CD4-positive, alpha-beta T cell treated with Interleukin-15 for 4 hours (primary cell): ENCODE results near the gene SYT1.
"Not testable (repeated sequence)": the region's sequence is repeated elsewhere in the genome, so short reads cannot be mapped to it uniquely, and the experiment has no call there.

ENCODE experiments used
- DNase-seq: peaks from one replicate; pipeline ENCODE4 v3.0.0-alpha.2; 2020; ENCODE audit warnings: low spot score

The SYT1 gene

DNA sequence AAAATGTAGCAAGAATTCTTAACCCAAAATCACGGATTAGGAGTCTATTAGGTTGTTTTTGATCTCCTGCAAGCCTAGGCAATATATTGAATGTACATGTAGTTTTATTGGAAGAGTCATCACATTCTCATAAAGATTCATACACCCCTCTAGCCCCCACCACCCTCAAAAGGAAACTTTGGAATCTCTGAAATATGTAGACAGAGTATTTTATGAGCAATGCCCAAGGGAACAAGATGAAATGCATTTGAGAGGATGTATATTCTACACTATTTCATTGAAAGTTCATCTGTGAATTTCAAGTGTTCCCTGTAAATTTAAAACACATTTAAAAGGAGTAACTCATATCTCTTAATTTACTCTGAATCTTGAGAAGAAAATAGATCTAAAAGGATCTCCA, 103.7 kb downstream of the SYT1 start:
- DNase-seq, result no peak

DNA sequence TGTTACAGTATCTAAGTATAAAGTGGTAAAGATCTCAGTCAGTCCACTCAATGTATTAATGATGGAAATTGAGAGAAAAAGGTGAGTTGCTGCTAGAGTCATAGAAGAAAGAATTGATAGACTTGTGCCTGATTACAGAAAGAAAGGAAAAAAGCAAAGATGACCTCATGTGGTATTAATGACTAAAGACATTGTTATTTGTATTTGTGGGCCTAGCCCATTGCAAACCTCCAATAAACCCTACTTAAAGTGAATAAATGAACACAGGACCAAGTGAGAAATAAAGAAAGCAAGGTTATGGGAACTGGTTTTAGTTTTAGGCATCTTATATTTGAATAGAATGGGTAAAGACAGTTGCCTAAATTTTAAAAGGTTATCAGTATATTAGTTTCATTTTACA, 105.5 kb downstream of the SYT1 start:
- no peak for DNase-seq

DNA sequence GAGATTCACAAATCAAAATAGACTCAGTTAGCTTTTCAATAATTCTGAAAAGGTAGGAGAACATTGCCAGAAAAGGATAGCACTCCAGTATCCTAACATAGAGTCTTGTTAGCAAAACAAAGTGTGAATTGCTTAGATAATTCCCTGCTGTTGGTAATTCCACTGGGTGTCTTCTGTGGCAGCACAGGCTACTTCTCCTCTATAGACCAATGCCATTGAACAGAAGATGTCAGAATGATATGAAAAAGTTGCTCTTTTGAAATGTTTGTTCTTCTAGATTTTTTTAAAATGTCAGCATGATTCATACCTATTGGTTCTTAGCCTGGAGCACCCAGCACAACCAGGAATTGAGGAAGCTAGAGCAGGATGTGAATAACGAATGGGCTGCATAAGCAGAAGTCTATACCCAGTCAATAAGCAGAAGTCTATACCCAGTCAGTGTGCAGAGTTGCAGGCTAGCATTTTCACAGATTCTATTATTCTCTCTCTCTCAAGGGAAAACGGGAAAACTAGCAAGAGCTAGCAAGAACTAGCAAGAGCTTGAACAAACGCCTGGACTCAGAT, 112.8 kb downstream of the SYT1 start:
- DNase-seq, result no peak

DNA sequence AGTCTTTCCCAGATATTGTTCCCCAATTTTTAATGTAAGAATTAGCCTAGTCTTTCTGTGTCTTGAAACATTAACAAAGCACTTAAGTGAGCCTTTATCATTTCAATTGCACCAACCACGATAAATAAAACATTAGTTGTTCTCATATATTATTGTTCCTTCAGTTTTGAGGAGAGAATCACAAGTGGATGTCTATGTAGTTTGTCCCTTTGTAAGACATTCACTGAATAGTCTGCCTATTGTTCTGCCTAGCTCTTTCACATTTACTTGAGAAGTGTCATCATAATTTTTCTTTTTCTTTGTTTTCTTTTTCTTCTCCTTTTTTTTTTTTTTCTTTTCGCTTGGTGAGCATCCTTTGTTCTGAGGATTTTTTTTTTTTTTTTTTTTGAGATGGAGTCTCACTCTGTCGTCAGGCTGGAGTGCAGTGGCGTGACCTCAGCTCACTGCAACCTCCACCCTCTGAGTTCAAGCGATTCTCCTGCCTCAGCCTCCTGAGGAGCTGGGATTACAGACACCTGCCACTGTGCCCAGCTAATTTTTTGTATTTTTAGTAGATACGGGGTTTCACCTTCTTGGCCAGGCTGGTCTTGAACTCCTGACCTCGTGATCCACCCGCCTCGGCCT, 129.7 kb downstream of the SYT1 start:
- no peak for DNase-seq

DNA sequence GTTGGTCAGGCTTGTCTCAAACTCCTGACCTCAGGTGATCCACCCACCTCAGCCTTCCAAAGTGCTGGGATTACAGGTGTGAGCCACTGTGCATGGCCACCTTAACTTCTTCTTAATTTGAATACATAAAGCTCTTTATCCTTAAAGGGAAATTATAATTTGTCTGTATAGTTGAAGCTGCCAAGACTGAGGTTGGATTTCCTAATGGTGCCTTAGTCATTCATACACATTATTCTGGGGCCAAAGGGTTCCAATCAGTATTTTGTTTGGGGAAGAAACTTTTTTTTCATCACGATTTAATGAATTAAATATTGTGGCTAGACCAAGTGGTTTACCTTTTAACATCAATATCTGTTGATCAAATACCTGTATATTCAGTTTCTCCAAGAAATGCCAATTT, 135.9 kb downstream of the SYT1 start:
- no peak for DNase-seq

DNA sequence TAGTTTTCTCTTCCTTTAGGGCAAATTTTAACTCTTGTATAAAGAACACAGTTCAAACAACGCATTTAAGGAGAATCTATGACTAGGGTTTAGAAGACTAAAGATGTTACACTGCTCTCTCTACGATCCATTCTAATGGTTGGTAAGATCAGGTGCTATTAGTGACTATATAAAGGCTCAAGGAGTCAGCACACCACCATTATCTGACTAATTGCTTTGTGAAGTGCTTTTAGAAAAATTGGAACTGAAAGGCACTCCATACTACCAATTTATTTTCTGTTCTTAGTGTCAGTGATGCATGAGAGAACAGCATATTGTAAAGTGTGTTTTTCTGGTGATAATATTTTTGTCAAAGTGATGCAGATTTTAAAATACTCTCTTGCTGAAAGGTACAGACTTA, 136.8 kb downstream of the SYT1 start:
- DNase-seq, result no peak

DNA sequence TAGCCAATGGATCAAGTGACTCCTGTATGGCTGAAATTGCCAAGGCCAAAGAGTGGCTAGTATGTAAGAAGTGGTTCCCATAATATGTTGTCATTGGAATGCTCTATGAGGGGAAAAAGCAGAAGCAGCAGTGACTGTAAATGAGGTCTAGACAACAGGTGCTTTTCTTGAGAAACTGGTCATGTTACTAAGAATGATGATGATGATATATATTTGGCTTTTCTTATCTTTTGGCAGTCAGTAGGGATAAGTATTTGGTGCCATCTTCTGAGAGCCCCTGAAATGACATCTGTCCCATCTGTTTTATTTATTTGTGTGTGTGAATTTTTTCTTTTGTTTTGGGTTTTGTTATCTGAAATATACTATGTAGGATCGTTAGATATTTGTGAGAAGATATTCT, 141.7 kb downstream of the SYT1 start:
- no peak for DNase-seq

DNA sequence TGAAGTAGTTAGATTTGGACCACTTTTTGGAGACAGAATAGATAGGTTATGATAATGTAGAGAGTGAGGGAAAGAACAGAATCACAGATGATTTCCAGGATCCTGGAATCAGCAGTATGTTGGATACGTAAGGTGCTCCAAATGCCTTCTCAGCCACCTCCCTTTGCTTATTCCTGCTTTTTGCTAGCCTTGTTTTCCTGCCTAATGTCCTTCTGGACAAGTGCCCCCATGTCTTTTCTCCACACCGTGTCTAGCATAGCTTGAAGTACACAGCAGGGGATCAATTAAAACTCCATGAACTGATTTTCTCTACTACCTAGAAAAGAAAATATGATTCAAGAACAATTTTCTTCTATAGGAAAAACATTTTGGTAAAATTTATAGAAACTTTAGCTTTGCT, 144.0 kb downstream of the SYT1 start:
- DNase-seq, result no peak

DNA sequence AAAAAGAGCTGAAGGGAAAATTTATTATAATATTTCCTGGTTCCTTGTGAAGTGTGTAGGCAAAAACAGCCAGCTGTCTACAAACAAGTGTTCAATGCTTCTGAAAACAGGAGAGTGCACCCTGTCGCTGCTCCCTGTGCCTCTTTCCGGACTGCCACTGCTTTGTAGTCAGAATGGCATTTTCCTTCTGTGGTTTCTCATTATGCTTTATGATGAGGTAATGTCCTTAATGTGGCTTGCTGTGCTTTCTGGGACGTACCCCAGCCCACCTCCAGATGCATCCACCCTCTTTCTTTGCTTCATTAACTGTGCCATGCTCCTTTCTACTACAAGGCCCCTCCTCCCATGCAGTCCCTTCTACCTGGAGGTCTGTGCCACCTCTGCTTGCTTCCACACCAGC, 148.1 kb downstream of the SYT1 start:
- DNase-seq, result no peak

DNA sequence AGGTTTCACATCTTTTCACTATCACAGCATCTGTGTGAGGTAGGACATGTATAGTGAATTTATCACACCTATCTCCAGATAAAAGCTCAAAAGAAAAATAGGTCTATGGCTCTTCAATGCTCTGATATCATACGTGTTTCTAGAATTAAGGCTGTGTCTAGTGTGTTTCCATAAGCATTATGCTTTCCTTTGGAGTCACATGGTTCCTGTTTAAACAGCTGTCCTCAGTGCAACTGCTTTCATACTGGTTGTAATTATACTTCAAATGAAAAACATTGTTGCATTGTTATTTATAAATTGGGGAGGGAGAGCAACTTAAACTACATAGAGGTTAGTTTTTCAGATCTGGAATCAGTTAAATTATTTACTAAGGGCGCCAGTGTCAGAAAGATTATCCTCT, 151.6 kb downstream of the SYT1 start:
- DNase-seq, result no peak

DNA sequence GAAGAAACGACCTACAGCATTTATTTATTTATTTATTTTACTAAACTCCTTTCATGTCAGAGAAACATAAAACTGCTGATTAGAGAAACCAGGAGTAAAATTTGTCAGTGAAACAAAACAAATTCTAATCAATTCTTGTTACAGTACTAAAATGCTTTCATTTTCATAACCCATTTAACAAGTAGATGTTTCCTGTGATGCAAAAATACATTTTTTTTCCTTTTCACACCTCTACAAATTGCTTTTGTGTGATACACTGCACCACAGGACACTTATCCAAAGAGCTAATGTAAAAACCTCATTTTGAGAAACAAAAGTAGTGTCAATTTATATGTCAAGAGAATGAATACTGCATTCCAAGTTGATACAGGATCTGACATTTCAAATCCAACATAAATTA, 155.1 kb downstream of the SYT1 start:
- DNase-seq, result no peak

DNA sequence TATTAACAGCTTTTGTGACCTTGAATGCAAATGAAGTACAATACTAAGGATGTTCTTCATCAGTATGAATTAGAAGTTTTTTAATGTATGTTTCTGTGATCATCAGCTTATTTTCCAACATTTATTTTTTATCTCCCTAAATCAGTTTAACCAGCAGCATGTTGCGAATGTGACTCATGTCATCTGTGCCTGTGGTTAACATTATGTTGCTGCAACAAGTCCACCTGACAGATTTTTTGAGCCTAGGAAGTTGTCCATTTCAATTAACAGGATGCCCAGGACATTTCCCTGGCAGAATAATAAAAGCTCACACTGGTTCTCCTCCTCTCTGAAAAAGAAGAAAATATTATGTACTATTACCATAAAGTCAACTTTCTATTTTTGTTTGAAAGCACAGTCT, 155.5 kb downstream of the SYT1 start:
- DNase-seq, result no peak

DNA sequence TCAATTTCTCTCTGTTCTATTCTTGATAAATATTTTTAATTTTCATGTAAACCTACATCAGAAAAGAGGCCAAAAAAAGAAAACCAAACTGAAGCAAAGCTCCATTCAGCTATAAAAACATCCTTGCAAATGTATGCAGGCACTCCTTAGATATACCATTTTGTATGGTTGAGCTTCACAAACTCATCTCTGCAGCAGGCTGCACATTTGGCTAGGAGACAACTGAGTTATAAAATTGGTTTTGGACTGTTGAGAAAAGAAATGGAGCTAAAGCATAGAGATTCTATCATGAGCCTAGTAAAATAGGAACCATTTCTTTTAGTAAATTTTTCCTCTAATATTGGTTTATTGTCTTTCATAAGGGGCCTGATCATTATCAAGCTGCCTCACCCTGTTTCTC, 156.4 kb downstream of the SYT1 start:
- no peak for DNase-seq

DNA sequence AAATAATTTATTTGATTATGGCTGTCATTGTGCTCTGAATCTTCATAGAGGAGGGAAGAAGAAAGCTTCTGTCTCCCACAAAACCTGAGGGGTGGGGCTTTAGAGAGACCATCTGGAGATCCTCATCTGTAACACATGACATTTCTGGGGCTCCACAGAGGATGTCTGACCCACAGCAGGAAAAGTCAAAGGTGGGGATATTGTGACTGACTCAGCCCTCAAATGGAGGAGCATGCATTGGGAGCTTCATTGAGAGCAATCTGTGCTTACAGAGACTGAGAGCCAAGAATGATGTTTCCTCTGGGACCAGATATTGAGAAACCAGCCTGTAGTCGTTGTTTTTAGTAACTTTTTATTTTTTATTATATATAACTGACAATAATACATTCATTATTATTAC, 158.7 kb downstream of the SYT1 start:
- DNase-seq, result no peak

DNA sequence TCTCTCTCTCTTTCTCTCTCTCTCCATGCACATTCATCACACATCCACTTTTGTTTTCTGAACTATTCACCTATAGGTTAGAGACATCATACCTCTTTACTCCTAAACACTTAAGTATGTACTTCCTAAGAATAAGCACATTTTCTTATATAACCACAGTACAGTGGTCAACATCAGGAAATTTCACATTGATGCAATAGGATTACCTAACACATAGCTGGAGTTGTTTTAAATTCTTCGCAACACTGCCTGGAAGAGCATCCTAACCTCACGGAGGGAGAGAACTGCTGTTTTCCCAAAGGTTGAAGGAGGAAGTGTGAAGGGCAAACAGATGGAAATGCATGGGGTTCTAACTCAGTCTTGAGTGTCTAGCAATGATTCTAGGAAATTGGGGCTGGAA, 159.2 kb downstream of the SYT1 start:
- no peak for DNase-seq

DNA sequence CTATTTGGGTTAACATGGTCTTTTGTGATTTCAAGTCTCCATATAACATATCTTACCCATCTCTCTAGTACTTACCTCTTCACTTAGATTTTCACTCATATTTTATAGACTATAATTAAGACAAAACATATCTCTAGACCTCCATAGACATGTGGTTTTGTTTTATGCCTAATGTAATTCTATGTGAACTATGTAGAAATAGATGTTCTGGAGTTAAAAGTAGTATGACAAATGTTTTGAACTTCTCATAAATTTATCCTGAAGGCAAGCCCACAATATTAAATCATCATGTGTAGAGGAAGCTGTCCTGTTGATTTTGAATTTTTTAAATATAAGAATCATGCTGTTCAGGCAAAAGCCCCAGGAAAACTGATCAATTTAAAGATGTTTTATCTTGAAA, 169.2 kb downstream of the SYT1 start:
- no peak for DNase-seq

DNA sequence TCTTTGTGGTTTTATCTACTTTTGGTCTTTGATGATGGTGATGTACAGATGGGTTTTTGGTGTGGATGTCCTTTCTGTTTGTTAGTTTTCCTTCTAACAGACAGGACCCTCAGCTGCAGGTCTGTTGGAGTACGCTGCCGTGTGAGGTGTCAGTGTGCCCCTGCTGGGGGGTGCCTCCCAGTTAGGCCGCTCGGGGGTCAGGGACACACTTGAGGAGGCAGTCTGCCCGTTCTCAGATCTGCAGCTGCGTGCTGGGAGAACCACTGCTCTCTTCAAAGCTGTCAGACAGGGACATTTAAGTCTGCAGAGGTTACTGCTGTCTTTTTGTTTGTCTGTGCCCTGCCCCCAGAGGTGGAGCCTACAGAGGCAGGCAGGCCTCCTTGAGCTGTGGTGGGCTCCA, 180.2 kb downstream of the SYT1 start:
- not testable (repeated sequence) for DNase-seq

DNA sequence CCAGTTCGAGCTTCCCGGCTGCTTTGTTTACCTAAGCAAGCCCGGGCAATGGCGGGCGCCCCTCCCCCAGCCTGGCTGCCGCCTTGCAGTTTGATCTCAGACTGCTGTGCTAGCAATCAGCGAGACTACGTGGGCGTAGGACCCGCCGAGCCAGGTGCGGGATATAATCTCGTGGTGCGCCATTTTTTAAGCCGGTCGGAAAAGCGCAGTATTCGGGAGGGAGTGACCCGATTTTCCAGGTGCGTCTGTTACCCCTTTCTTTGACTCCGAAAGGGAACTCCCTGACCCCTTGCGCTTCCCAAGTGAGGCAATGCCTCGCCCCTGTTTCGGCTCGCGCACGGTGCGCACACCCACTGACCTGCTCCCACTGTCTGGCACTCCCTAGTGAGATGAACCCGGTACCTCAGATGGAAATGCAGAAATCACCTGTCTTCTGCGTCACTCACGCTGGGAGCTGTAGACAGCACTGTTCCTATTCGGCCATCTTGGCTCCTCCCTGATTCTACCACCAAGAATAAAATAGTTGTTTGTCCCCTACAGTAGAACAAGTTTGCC, 180.7 kb downstream of the SYT1 start:
- not testable (repeated sequence) for DNase-seq

DNA sequence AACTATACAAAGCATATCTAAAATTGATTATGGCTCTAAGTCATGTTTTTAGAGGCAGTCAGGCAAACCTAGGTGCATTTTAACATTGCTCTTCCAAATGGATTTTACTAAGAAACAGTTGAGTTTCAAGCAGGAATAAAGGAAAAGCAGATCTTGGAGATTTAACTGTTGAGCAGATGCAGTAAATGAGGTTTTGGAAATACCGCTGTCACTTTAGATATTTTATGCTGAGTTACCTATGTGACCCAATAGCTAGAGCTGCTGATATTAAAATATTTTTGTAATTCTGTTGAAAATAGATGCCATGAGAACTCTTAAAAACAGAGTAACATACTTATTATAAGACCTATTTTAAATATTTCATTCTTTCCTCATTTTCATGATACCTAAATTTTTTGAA, 181.4 kb downstream of the SYT1 start:
- DNase-seq, result no peak

DNA sequence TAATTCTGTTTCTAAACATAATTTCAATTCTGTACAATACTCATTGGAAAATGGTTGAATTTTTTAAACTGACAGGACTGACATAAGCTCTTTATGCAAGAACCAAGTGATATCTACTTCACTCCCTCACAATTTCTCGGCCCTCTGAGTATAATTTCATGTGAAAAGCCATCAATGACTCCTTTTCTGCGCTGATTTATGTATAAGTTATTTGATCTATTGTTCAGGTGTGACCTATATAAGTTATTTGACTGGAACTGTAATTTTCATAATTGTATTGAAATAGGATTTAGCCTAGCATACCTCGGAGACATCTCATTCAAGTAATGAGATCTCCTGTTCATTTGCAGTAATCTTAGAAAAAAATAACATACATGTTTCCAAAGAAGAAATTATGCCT, 184.4 kb downstream of the SYT1 start:
- DNase-seq, result no peak

DNA sequence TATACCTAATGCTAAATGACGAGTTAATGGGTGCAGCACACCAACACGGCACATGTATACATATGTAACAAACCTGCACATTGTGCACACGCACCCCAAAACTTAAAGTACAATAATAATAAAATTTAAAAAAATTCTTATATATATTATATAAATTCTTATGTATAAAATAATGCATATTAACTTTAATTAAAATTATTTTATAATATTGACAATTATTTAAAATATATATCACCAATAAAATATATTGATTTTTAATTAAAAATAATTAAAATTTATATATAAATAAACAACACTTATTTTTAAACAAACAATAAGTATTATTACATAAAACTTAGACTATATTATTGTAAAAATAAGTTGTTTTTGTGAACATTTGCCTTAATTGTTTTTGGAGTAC, 188.8 kb downstream of the SYT1 start:
- no peak for DNase-seq

DNA sequence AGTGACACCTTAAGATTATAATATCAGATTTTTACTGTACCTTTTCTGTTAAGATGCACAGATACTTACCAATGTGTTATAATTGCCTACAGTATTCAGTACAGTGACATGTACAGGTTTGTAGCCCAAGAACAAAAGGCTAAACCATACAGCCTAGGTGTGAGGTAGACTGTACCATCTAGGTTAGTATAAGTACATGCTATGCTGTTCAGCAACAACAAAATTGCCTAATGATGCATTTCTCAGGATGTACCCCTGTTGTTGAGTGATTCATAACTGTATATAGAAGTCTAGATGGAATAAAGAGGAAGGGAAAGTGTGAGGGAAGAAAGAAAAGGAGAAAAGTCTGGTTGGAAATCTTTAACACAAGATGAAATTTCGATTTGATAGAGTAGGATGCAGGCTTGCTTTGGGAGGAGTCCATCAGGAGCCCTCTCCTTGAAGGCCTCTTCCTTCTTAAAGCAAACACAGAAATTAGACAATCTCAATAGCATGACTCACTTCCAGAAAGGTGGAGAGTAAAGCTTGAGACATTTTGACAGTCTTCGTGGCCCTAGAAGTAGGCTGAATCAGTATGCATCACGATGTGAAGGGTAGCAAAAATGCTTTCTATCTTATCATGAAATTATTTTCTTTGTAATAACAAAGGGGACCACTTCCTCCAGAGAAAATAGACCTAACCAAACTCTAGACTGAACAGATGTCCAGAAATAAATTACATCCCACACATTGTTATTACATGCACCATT, 191.5 kb downstream of the SYT1 start:
- no peak for DNase-seq

DNA sequence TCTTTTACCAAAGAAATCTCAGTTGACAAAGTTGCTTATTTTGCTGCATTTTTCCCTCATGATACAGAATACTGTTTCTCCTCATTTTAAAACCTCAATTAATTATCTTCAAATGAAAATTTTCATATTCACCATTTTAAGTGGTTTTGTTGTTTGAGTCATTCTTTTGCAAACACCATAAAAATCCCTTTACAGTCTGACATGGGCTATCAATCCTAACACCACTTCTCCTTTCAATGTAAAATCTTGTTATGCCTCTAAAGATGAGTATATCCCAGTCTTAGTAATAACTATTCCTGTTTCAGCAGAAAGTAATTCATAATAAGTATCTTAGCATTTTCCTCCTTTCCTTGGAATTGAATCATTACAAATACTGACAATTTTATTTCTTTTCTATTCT, 192.2 kb downstream of the SYT1 start:
- DNase-seq, result no peak

DNA sequence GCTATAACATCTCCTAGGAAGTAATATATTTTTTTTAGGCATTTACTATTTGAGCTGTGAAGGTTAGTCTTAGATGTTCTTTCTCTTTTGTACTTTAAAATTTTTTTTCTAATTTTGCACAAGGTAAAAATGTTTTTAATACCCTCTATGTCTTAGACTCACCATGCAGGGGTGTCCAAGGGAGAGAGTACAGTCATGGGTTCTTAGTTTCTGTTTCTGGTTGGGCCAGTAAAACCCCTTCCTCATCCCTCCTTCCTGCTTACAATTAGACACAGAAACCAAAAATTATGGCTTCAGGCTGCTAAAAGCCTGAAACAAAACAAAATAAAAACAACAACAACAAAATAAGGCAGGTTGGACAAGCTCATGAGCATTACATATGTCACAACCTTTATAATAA, 193.0 kb downstream of the SYT1 start:
- no peak for DNase-seq
